ENCODE results near the gene SIT1. TPM values are rescaled to one million over a fixed set of nuclear protein-coding genes. Genes with fewer than 3 reads are reported as not detected.
"Not testable (repeated sequence)": the region's sequence is repeated elsewhere in the genome, so short reads cannot be mapped to it uniquely, and the experiment has no call there.

Gene SIT1
- polyA plus RNA-seq, 4 donors, result 0.28 to 0.43 (median 0.35) TPM

- no peak for DNase-seq (ENCODE audit: low read depth in 4 of 4, low spot score in 3 of 4)
Measured at GRCh38 chr9:35661756-35662350, 11.1 kb upstream of the SIT1 start.

- DNase-seq (ENCODE audit: low read depth in 4 of 4, low spot score in 3 of 4), result no peak
Measured at GRCh38 chr9:35660966-35661415, 10.3 kb upstream of the SIT1 start.

- no peak for DNase-seq (ENCODE audit: low read depth in 4 of 4, low spot score in 3 of 4)
Measured at GRCh38 chr9:35659340-35659739, 8.6 kb upstream of the SIT1 start.

- no peak for DNase-seq (ENCODE audit: low read depth in 4 of 4, low spot score in 3 of 4)
Measured at GRCh38 chr9:35658968-35659220, 8.2 kb upstream of the SIT1 start.

- DNase-seq (ENCODE audit: low read depth in 4 of 4, low spot score in 3 of 4), result peak; percentile 69 to 85 (median 81)
Measured at GRCh38 chr9:35658137-35658967, 7.6 kb upstream of the SIT1 start, which contains the start of gene CCDC107. Gene CCDC107 (plus strand): TSS chr9:35658292. CDS start chr9:35658380, 88 bp downstream.

- DNase-seq (ENCODE audit: low read depth in 4 of 4, low spot score in 3 of 4), result peak; percentile 93 to 97 (median 95)
Measured at GRCh38 chr9:35657546-35658136, 6.9 kb upstream of the SIT1 start, which contains the start of gene RMRP. Gene RMRP (minus strand): TSS chr9:35658019.

- DNase-seq (ENCODE audit: low read depth in 4 of 4, low spot score in 3 of 4), result no peak
Measured at GRCh38 chr9:35656831-35657545, 6.3 kb upstream of the SIT1 start.

- no peak for DNase-seq (ENCODE audit: low read depth in 4 of 4, low spot score in 3 of 4)
Measured at GRCh38 chr9:35656348-35656747, 5.6 kb upstream of the SIT1 start.

GRCh38 chr9:35653611-35654010, 2.9 kb upstream of the SIT1 start:
- no peak for DNase-seq (ENCODE audit: low read depth in 4 of 4, low spot score in 3 of 4)

- DNase-seq (ENCODE audit: low read depth in 4 of 4, low spot score in 3 of 4), result no peak
Measured at GRCh38 chr9:35652829-35653209, 2.1 kb upstream of the SIT1 start.

- DNase-seq (ENCODE audit: low read depth in 4 of 4, low spot score in 3 of 4), result no peak
Measured at GRCh38 chr9:35651956-35652828, 1.5 kb upstream of the SIT1 start.

GRCh38 chr9:35649431-35650340, 1.0 kb downstream of the SIT1 start:
- no peak for DNase-seq (ENCODE audit: low read depth in 4 of 4, low spot score in 3 of 4)

GRCh38 chr9:35646533-35647265, 4.0 kb downstream of the SIT1 start:
- peak; percentile 86 to 90 (median 88) for DNase-seq (ENCODE audit: low read depth in 4 of 4, low spot score in 3 of 4)

GRCh38 chr9:35646153-35646532, 4.6 kb downstream of the SIT1 start:
- peak in 1 of 4 donors; percentile 39 for DNase-seq (ENCODE audit: low read depth in 4 of 4, low spot score in 3 of 4)

- DNase-seq (ENCODE audit: low read depth in 4 of 4, low spot score in 3 of 4), result not testable (repeated sequence)
Measured at GRCh38 chr9:35645736-35646135, 5.0 kb downstream of the SIT1 start.

- no peak for DNase-seq (ENCODE audit: low read depth in 4 of 4, low spot score in 3 of 4)
Measured at GRCh38 chr9:35643046-35643445, 7.7 kb downstream of the SIT1 start.

- not testable (repeated sequence) for DNase-seq (ENCODE audit: low read depth in 4 of 4, low spot score in 3 of 4)
Measured at GRCh38 chr9:35641478-35641877, 9.3 kb downstream of the SIT1 start.

GRCh38 chr9:35640431-35640830, 10.3 kb downstream of the SIT1 start:
- not testable (repeated sequence) for DNase-seq (ENCODE audit: low read depth in 4 of 4, low spot score in 3 of 4)

Data from right renal pelvis (tissue), 4 donors.